NCI-H345 treated with DMSO at 0.1 percent for 48 hours (cell line): ENCODE results near the gene WIPF3.
"Not testable (repeated sequence)": the region's sequence is repeated elsewhere in the genome, so short reads cannot be mapped to it uniquely, and the experiment has no call there.

Source experiments
- DNase-seq: peaks from one replicate; lab custom pipeline; 2025; ENCODE audit not compliant: unreplicated experiment; lab: John Stamatoyannopoulos, UW

WIPF3 gene

GRCh38 chr7:29950480-29950879, 144.2 kb downstream of the WIPF3 start:
- no peak for DNase-seq

GRCh38 chr7:29951206-29951605, 144.9 kb downstream of the WIPF3 start:
- DNase-seq: no peak

- no peak for DNase-seq
Observed at GRCh38 chr7:29953726-29954347, 147.5 kb downstream of the WIPF3 start.

GRCh38 chr7:29955075-29955792, 148.9 kb downstream of the WIPF3 start:
- no peak for DNase-seq

GRCh38 chr7:29955799-29956486, 149.6 kb downstream of the WIPF3 start:
- DNase-seq: no peak

- no peak for DNase-seq
Observed at GRCh38 chr7:29956487-29956836, 150.2 kb downstream of the WIPF3 start.

GRCh38 chr7:29957521-29958310, 151.4 kb downstream of the WIPF3 start:
- peak; percentile 4 for DNase-seq

GRCh38 chr7:29958667-29959358, 152.5 kb downstream of the WIPF3 start:
- DNase-seq: no peak

GRCh38 chr7:29961611-29962010, 155.3 kb downstream of the WIPF3 start:
- DNase-seq: not testable (repeated sequence)

GRCh38 chr7:29962035-29962434, 155.7 kb downstream of the WIPF3 start:
- no peak for DNase-seq

- DNase-seq: no peak
Observed at GRCh38 chr7:29965030-29965429, 158.7 kb downstream of the WIPF3 start.
